Measurements from ENCODE around the gene MAPRE2. TPM values are rescaled to one million over a fixed set of nuclear protein-coding genes. Genes with fewer than 3 reads are reported as not detected.

MAPRE2 gene
- total and polyA plus RNA-seq, 2 of the 13 experiments (the other 11 are each of a cell fraction or from before 2014, with no cell fraction given) = 34.5 to 67.9 TPM

- H3K36me3 ChIP-seq (replicated peaks in 1 of 2; ENCODE audit: control insufficient read depth in 1 of 2, insufficient read depth in 2 of 2, low read length in 2 of 2) = peaks cover 4 to 37% of the 10 kb centered on the region in 2 experiments; a peak in 4 of 5 replicates
- ATAC-seq = no peak
- no peaks in the 10 kb centered on the region for H4K20me1 ChIP-seq (ENCODE audit: insufficient read depth, low read length)
- H3K27me3 ChIP-seq (ENCODE audit: control insufficient read depth in 1 of 2, insufficient read depth in 2 of 2, low read length in 2 of 2) = no peaks in the 10 kb centered on the region; a peak in 1 of 5 replicates
- no peak overlapping the region for H3K4me2 ChIP-seq (ENCODE audit: low read depth, low read length)
- FAIRE-seq = no peak
- no peaks in the 10 kb centered on the region for H3K79me2 ChIP-seq (ENCODE audit: insufficient read depth, low read length)
- no peak for DNase-seq (ENCODE audit: low spot score)
- 100% methylated on average over 1 of the region's 1 CpG for WGBS (ENCODE audit: low lambda C conversion rate)
- ChIA-PET POLR2A (no interaction called here), CTCF (ENCODE audit: low intra/inter-chr PET ratio, low total read pairs) (no interaction called here)
- H3K4me3 ChIP-seq (replicated peaks in 1 of 3; ENCODE audit: insufficient read depth in 1 of 3, low read depth in 2 of 3, low read length in 3 of 3) = no peak overlapping the region
- in situ Hi-C loops (cut with HindIII; ENCODE audit: extremely low pct_ligation_motif_present, low pct_unique_long_range_greater_than_20kb) = no loop called here
- BruUV-seq (replicated peaks) = no TSS peak
- H2AFZ ChIP-seq (ENCODE audit: low read length) = no peak overlapping the region
- intact Hi-C loops (cut with micrococcal nuclease; ENCODE audit: unreplicated experiment) = no loop called here
- H3K9ac ChIP-seq (ENCODE audit: insufficient read depth, low read depth, low read length) = no peak overlapping the region
- H3K27ac ChIP-seq (ENCODE audit: extremely low read length, insufficient read depth, low read length) = no peak overlapping the region
- no peak for TF ChIP-seq EEA1 (CRISPR knock-in tag; IDR thresholded peaks at IDR 0.05; ENCODE audit: borderline replicate concordance)
- TF ChIP-seq MED8 (CRISPR knock-in tag; IDR thresholded peaks at IDR 0.05; ENCODE audit: insufficient replicate concordance) = no peak
- no peak for TF ChIP-seq ZNF180 (CRISPR knock-in tag; IDR thresholded peaks at IDR 0.05; ENCODE audit: borderline replicate concordance, low read depth)
- no peaks in the 10 kb centered on the region for H3K4me1 ChIP-seq (ENCODE audit: insufficient read depth, low read length)
- H3K9me3 ChIP-seq (ENCODE audit: low read length) = no peaks in the 10 kb centered on the region
Observed at GRCh38 chr18:35074581-35074980, 33.4 kb downstream of the MAPRE2 start.

- ChIA-PET CTCF (ENCODE audit: low intra/inter-chr PET ratio, low total read pairs) (no interaction called here), POLR2A (no interaction called here)
- FAIRE-seq = no peak
- Histone ChIP-seq H3K9me3 (ENCODE audit: low read length) (no peaks in the 10 kb centered on the region), H3K27me3 (ENCODE audit: control insufficient read depth in 1 of 2, insufficient read depth in 2 of 2, low read length in 2 of 2) (no peaks in the 10 kb centered on the region; a peak in 1 of 5 replicates), H3K36me3 (replicated peaks in 1 of 2; ENCODE audit: control insufficient read depth in 1 of 2, insufficient read depth in 2 of 2, low read length in 2 of 2) (peaks cover 4 to 35% of the 10 kb centered on the region in 2 experiments; a peak in 4 of 5 replicates), H3K4me1 (ENCODE audit: insufficient read depth, low read length) (no peaks in the 10 kb centered on the region), H3K9ac (ENCODE audit: insufficient read depth, low read depth, low read length) (no peak overlapping the region), H3K4me3 (replicated peaks in 1 of 3; ENCODE audit: insufficient read depth in 1 of 3, low read depth in 2 of 3, low read length in 3 of 3) (no peak overlapping the region), H3K27ac (ENCODE audit: extremely low read length, insufficient read depth, low read length) (no peak overlapping the region), H3K4me2 (ENCODE audit: low read depth, low read length) (no peak overlapping the region), H2AFZ (ENCODE audit: low read length) (no peak overlapping the region), H4K20me1 (ENCODE audit: insufficient read depth, low read length) (no peaks in the 10 kb centered on the region), H3K79me2 (ENCODE audit: insufficient read depth, low read length) (no peaks in the 10 kb centered on the region)
- DNase-seq (ENCODE audit: low spot score) = no peak
- no peak for ATAC-seq
- 96% methylated on average over 5 of the region's 6 CpGs for WGBS (ENCODE audit: low lambda C conversion rate)
- in situ Hi-C loops (cut with HindIII; ENCODE audit: extremely low pct_ligation_motif_present, low pct_unique_long_range_greater_than_20kb) (no loop called here), intact Hi-C loops (cut with micrococcal nuclease; ENCODE audit: unreplicated experiment) (no loop called here)
- BruUV-seq (replicated peaks) = no TSS peak
- TF ChIP-seq FOXP1 (IDR thresholded peaks at IDR 0.05) (no peak), FOXP1 (CRISPR knock-in tag; IDR thresholded peaks at IDR 0.05) (no peak), ISX (CRISPR knock-in tag; conservative IDR thresholded peaks at IDR 0.05) (no peak), HNF1B (CRISPR knock-in tag; IDR thresholded peaks at IDR 0.05) (no peak), FOXM1 (CRISPR knock-in tag; IDR thresholded peaks at IDR 0.05) (no peak), FOXA3 (CRISPR knock-in tag; IDR thresholded peaks at IDR 0.05) (no peak), ZNF549 (CRISPR knock-in tag; IDR thresholded peaks at IDR 0.05) (no peak), ZNF589 (CRISPR knock-in tag; conservative IDR thresholded peaks at IDR 0.05) (no peak), BHLHE40 (IDR thresholded peaks at IDR 0.05; ENCODE audit: low read length) (no peak), ZNF891 (CRISPR knock-in tag; IDR thresholded peaks at IDR 0.05) (no peak), RFX1 (IDR thresholded peaks at IDR 0.05) (no peak), ZNF326 (CRISPR knock-in tag; IDR thresholded peaks at IDR 0.05; ENCODE audit: borderline replicate concordance) (no peak), SKIL (CRISPR knock-in tag; IDR thresholded peaks at IDR 0.05; ENCODE audit: borderline replicate concordance) (no peak)
- TF ChIP-seq, protein P1, sequence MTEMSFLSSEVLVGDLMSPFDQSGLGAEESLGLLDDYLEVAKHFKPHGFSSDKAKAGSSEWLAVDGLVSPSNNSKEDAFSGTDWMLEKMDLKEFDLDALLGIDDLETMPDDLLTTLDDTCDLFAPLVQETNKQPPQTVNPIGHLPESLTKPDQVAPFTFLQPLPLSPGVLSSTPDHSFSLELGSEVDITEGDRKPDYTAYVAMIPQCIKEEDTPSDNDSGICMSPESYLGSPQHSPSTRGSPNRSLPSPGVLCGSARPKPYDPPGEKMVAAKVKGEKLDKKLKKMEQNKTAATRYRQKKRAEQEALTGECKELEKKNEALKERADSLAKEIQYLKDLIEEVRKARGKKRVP (CRISPR knock-in tag; IDR thresholded peaks at IDR 0.05) = no peak
Observed at GRCh38 chr18:35075132-35075531, 33.9 kb downstream of the MAPRE2 start.

All from HepG2 (cell line).